T-helper 2 cell treated with Interferon-gamma antibody and Interleukin-4, amounts not matched to agents 5 μg/mL and 100 μg/mL, for 36 hours (primary cell): Measurements from ENCODE around the gene CEP112.

Experiments
- DNase-seq: peaks from one replicate; pipeline ENCODE4 v3.0.0; 2021; ENCODE audit warnings: low spot score
- H3K27ac Mint-ChIP-seq: one replicate; pipeline ENCODE4 v1.8.0; 2021; ENCODE audit warnings: mild to moderate bottlenecking, mixed read lengths
- H3K27me3 Mint-ChIP-seq: one replicate; pipeline ENCODE4 v1.8.0; 2021; ENCODE audit warnings: low read depth, mixed read lengths
- H3K36me3 Mint-ChIP-seq: one replicate; pipeline ENCODE4 v1.8.0; 2021; ENCODE audit warnings: low read depth, mixed read lengths
- H3K4me1 Mint-ChIP-seq: one replicate; pipeline ENCODE4 v1.8.0; 2021; ENCODE audit warnings: low read depth, mixed read lengths
- H3K4me3 Mint-ChIP-seq: one replicate; pipeline ENCODE4 v1.8.0; 2022; ENCODE audit warnings: mild to moderate bottlenecking, moderate library complexity, mixed read lengths
- H3K9me3 Mint-ChIP-seq: one replicate; pipeline ENCODE4 v1.8.0; 2021; ENCODE audit warnings: mixed read lengths

Gene CEP112

DNA sequence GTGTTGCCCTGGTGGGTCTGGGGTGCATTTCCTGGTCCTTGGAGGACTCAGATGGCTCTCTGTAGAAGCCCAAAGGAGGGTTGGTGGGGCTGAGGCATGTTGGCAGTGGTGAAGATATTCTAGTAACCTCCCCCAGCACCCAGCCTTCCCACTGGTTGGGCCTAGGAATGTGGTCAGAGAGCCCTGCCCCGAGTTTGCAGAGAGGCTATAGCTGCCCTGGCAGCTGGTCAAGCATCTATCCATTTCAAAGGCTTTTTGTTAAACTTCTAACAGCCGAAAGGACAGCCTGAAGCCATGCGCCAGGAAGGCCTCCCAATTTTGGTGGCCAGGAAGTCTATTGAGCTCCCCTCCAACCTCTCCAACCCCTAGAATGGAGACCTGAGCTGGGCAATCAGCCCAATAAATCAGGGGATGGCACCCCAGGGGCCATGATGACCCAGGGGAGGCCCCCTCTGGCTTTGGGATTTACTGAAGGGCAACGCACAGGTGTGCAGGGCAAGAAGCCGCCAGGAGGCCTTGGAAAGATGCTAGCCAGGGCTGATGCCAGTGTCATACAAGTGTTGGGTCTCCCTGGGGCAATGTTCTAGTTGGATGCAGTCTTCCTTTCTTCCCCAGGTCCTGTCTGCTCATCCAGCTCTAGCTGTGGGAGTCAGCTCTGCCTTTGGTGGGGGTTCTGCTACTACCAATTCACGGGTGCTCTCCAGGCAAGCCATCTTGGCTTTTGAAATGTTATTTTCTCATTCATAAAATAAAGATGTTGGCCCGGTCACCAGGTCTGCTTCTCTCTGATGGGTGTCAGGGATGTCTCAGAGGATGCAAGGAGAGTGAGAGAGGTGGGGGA lies 599.6 kb downstream of the CEP112 start:
- Mint-ChIP-seq H3K36me3 (no peaks in the 10 kb centered on the region), H3K9me3 (no peaks in the 10 kb centered on the region), H3K4me3 (no peak overlapping the region), H3K27me3 (peaks cover 3% of the 10 kb centered on the region), H3K27ac (no peak overlapping the region), H3K4me1 (peaks cover 8% of the 10 kb centered on the region)
- no peak for DNase-seq

DNA sequence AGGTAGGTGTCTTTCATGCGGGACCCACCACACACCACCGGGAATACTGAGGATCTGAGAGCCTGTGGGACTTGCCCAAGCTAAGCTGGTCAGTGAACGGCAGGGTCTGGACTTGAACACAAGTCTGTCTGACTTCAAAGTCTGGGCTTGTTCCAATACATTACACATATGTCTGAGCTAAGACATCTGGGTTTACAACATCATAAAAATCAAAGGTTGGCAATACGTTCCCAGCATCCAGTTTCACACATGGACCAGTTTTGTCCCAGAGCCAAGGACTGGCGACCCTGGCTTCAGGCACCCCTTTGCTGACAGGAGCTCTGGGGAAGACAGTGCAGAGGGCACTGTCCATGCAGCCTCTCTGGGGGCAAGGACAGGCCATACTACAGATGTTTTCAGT lies 602.6 kb downstream of the CEP112 start:
- DNase-seq, result no peak
- Mint-ChIP-seq H3K4me3 (no peak overlapping the region), H3K27ac (no peak overlapping the region), H3K4me1 (peaks cover 11% of the 10 kb centered on the region), H3K27me3 (peaks cover 3% of the 10 kb centered on the region), H3K36me3 (no peaks in the 10 kb centered on the region), H3K9me3 (no peaks in the 10 kb centered on the region)

DNA sequence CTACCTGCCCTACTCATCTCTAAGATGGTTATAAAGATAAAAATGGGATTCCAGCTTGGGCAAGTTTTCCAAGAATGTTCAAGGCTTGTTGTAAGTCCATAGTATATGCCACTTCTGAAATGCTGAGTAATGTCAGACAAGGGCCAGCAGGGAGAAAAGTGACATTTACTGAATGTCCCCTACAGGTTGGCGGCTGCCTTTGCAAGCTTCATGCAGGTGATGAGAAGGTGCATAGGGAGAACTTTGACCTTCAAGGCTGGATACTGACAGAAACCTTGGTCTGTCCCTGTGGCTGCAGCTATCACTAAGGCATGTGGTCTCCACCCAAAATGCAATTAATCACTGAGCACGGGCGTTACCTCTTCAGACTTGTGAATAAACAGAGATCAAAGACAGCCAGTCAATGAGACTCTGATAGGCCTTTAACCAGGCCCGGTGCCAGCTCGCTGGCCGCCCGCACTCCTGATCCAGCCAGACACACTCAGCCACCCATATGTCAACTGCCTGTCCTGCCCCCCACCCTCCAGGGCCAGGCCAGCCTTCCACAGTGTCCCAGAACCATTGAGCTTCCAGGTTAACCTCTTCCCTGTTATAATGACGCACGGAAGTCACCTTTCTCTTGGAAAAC lies 603.6 kb downstream of the CEP112 start:
- Mint-ChIP-seq H3K27me3 (peaks cover 3% of the 10 kb centered on the region), H3K27ac (no peak overlapping the region), H3K4me1 (peaks cover 7% of the 10 kb centered on the region), H3K4me3 (no peak overlapping the region), H3K36me3 (no peaks in the 10 kb centered on the region), H3K9me3 (no peaks in the 10 kb centered on the region)
- DNase-seq, result no peak

DNA sequence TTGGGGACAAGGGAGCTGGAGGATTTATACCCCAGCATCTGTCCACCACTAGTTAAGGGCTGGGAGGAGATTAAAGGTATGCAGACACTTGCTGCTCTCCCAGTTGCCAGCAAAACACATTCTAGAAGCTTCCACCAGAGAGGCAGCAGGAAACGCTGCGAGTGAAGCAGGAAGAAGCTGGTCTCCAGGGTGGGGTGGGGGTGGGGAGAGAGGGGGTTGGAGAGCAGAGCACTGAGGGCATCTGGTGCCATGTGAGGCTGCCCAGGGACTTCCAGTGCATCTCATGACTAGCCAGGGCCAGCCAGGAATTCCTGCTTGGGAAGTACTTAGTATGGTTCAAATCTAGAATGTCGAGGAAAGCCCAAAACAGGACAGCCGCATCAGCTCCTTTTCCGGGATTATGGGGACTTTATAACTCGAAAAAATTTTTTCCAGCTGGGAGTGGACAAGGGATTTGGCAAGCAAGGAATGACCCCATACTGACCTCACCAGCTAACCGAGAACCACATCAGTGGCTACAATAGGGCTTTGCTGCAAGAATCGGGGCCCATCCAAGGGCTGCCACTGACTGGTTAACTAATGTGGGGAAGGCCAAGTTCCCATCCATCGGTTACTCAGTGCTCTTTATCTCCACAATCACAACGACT lies 604.3 kb downstream of the CEP112 start:
- H3K9me3 Mint-ChIP-seq, result no peaks in the 10 kb centered on the region
- H3K27me3 Mint-ChIP-seq, result peaks cover 1% of the 10 kb centered on the region
- no peak for DNase-seq
- H3K4me3 Mint-ChIP-seq, result no peak overlapping the region
- H3K27ac Mint-ChIP-seq, result no peak overlapping the region
- no peaks in the 10 kb centered on the region for H3K36me3 Mint-ChIP-seq
- peaks cover 5% of the 10 kb centered on the region for H3K4me1 Mint-ChIP-seq

DNA sequence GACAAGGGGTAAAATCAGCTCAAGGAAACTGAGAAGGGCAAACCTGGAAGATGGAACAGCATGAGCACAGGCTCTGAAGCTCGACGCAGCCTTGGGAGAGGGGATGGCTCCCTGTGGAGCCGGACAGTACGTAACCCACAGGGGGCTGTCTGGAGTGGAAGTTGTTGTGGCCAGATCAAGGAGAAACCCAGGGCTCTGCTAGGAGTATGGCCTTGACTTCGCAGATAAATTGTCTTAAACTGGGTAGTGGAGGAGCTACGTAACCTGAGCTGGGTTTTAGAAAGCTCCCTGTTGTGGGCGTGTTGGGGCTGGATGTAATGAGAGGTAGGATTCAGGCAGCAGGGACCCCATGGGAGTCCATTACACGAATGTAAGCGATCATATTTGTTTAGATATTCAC lies 605.0 kb downstream of the CEP112 start:
- H3K36me3 Mint-ChIP-seq, result no peaks in the 10 kb centered on the region
- peaks cover 5% of the 10 kb centered on the region for H3K4me1 Mint-ChIP-seq
- H3K9me3 Mint-ChIP-seq, result no peaks in the 10 kb centered on the region
- H3K27me3 Mint-ChIP-seq, result no peaks in the 10 kb centered on the region
- no peak overlapping the region for H3K27ac Mint-ChIP-seq
- H3K4me3 Mint-ChIP-seq, result no peak overlapping the region
- no peak for DNase-seq
